Body of pancreas (tissue), 4 donors: Measurements from ENCODE around the gene LRRC23.

Experiments
- CTCF ChIP-seq, 7 experiments: fragments of 450-650 bp in 4 of 7; fragments of 200-600 bp in 3 of 7; sonication (generic) in 3 of 7; IDR thresholded peaks; one replicate each; pipeline ENCODE4 v1.5.1; 2016 to 2019; ENCODE audit warnings: antibody characterized with exemption in 7 of 7
- POLR2A ChIP-seq, 3 donors: fragments of 450-650 bp; IDR thresholded peaks; one replicate each; pipeline ENCODE4 v1.6.1; 2016; ENCODE audit warnings: antibody characterized with exemption in 3 of 3, mild to moderate bottlenecking in 2 of 3

- TF ChIP-seq POLR2A (IDR thresholded peaks at IDR 0.05) (no peak), CTCF (IDR thresholded peaks at IDR 0.05) (no peak)
Observed at GRCh38 chr12:6939191-6939540, 34.5 kb downstream of the LRRC23 start.
